HEK293 (cell line): ENCODE measurements around the gene SAXO2.

Experiments
- CTCF ChIP-seq: fragments of 450-650 bp; formaldehyde crosslinking; IDR thresholded peaks from 2 replicates; pipeline ENCODE4 v1.5.1; 2016; ENCODE audit warnings: missing biosample characterization, missing genetic modification characterization
- SP3 ChIP-seq: fragments of 450-650 bp; formaldehyde crosslinking; IDR thresholded peaks from 2 replicates; pipeline ENCODE4 v1.5.1; 2016; ENCODE audit warnings: missing biosample characterization, missing genetic modification characterization

GRCh38 chr15:82312586-82313349, 50.1 kb downstream of the SAXO2 start:
- no peak for TF ChIP-seq CTCF
- TF ChIP-seq SP3 = no peak
